ENCODE data around the gene PDXDC1. TPM values are rescaled to one million over a fixed set of nuclear protein-coding genes. Genes with fewer than 3 reads are reported as not detected.
"Not testable (repeated sequence)": the region's sequence is repeated elsewhere in the genome, so short reads cannot be mapped to it uniquely, and the experiment has no call there.

The PDXDC1 gene
- total RNA-seq, 1 experiment from 2014 or later: 94.3 TPM

DNA sequence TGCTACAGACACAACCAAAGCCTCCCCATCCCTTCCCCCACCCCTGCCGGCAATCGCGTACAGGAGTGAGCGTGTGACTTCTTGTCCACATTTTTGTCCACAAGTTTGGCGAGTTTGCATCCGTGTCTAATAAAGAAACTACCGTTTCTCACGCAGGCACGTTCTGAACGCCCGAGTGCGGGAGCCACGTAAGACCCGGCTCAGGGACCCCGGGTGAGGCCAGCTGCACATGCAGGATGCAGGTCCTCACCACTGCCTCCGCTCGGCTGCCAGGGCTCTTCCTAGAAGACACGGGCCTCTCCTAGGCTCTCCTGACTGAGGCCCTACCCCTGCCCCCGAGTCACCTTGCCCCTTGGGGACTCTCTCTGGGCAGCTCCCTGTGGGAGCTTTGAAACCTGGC, 174.0 kb downstream of the PDXDC1 start:
- H2AFZ ChIP-seq (ENCODE audit: low read depth, low read length, poor library complexity, severe bottlenecking); ATAC-seq; POLR2A ChIA-PET; CTCF ChIA-PET; H3K4me2 ChIP-seq (ENCODE audit: low read length); intact Hi-C loops (cut with micrococcal nuclease); H3K9me2 ChIP-seq (ENCODE audit: insufficient read depth); H3K4me3 ChIP-seq (replicated peaks in 1 of 2; ENCODE audit: low read depth in 1 of 2, low read length in 2 of 2); RAD21 ChIA-PET (ENCODE audit: low non-redundant PET in 1 of 2, low total read pairs in 2 of 2, uncharacterized antibody in 2 of 2, unreplicated experiment in 2 of 2); H3K4me1 ChIP-seq (ENCODE audit: control insufficient read depth in 1 of 2, insufficient read depth in 2 of 2, low read length in 2 of 2); BruUV-seq (replicated peaks); H3K9ac ChIP-seq (ENCODE audit: low read length); H3K27me3 ChIP-seq (ENCODE audit: insufficient read depth, low read length); DNase-seq (ENCODE audit: low read depth, low spot score); H3K9me3 ChIP-seq (ENCODE audit: control insufficient read depth in 1 of 2, insufficient read depth in 1 of 2, low read depth in 1 of 2, low read length in 2 of 2); H3K27ac ChIP-seq (ENCODE audit: low read depth, low read length); H3K36me3 ChIP-seq (ENCODE audit: control insufficient read depth in 1 of 2, insufficient read depth in 2 of 2, low read length in 2 of 2); H3K79me2 ChIP-seq (ENCODE audit: insufficient read depth, low read length); H4K20me1 ChIP-seq (ENCODE audit: insufficient read depth): not testable (repeated sequence)

DNA sequence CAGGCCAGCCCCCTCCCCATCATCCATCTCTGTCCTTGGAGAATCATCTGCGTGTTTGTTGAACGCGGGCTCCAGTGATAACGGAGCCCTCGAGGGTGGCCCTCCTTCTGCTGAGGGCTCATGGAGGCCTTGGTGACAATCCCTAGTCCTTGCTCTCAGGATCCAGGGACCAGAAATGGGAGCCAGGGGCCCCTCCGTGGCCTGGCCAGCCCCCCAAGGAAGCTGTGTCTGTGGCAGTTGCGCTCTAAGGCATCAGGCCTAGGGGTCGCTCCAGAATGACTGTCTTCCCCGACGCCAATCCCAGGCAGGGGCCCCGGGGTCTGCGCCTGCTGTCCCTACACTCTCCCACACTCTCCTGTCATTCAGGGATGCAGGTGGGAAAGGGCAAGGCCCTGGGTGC, 174.4 kb downstream of the PDXDC1 start:
- H3K27me3 ChIP-seq (ENCODE audit: insufficient read depth, low read length); H3K27ac ChIP-seq (ENCODE audit: low read depth, low read length); ATAC-seq; H3K9me2 ChIP-seq (ENCODE audit: insufficient read depth); H3K79me2 ChIP-seq (ENCODE audit: insufficient read depth, low read length); RAD21 ChIA-PET (ENCODE audit: low non-redundant PET in 1 of 2, low total read pairs in 2 of 2, uncharacterized antibody in 2 of 2, unreplicated experiment in 2 of 2); H3K4me1 ChIP-seq (ENCODE audit: control insufficient read depth in 1 of 2, insufficient read depth in 2 of 2, low read length in 2 of 2); H3K4me2 ChIP-seq (ENCODE audit: low read length); H3K4me3 ChIP-seq (replicated peaks in 1 of 2; ENCODE audit: low read depth in 1 of 2, low read length in 2 of 2); intact Hi-C loops (cut with micrococcal nuclease); H3K9ac ChIP-seq (ENCODE audit: low read length); H3K36me3 ChIP-seq (ENCODE audit: control insufficient read depth in 1 of 2, insufficient read depth in 2 of 2, low read length in 2 of 2); H3K9me3 ChIP-seq (ENCODE audit: control insufficient read depth in 1 of 2, insufficient read depth in 1 of 2, low read depth in 1 of 2, low read length in 2 of 2); CTCF ChIA-PET; H4K20me1 ChIP-seq (ENCODE audit: insufficient read depth); DNase-seq (ENCODE audit: low read depth, low spot score); H2AFZ ChIP-seq (ENCODE audit: low read depth, low read length, poor library complexity, severe bottlenecking); POLR2A ChIA-PET; BruUV-seq (replicated peaks): not testable (repeated sequence)

DNA sequence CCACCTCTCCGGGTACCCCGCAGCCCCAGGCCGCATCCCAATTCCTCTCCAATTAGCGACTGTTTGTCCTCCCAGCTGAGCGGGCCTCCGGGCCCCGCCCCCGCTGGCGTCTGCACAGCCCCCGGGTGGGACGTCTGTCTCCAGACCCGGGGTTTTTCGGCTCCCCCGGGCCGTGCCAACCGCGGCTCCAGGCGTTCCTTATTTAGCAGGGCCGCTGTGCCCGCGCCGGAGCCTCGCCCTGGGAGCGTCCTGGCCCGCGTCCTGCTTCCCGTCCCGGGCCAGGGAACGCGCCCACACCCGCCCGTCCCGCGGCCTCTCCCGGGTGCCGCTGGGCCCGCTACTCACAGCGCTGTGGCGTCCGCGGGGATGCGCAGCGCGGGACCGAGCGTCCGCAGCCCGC, 179.2 kb downstream of the PDXDC1 start:
- peak overlapping the region; percentile 45; the same call in 1 of the 2 replicates for H3K4me2 ChIP-seq (ENCODE audit: low read length)
- H3K79me2 ChIP-seq (ENCODE audit: insufficient read depth, low read length); H4K20me1 ChIP-seq (ENCODE audit: insufficient read depth); BruUV-seq (replicated peaks); DNase-seq (ENCODE audit: low read depth, low spot score); H3K27me3 ChIP-seq (ENCODE audit: insufficient read depth, low read length); CTCF ChIA-PET; H3K9me3 ChIP-seq (ENCODE audit: control insufficient read depth in 1 of 2, insufficient read depth in 1 of 2, low read depth in 1 of 2, low read length in 2 of 2); POLR2A ChIA-PET; H2AFZ ChIP-seq (ENCODE audit: low read depth, low read length, poor library complexity, severe bottlenecking); H3K36me3 ChIP-seq (ENCODE audit: control insufficient read depth in 1 of 2, insufficient read depth in 2 of 2, low read length in 2 of 2); RAD21 ChIA-PET (ENCODE audit: low non-redundant PET in 1 of 2, low total read pairs in 2 of 2, uncharacterized antibody in 2 of 2, unreplicated experiment in 2 of 2); H3K4me1 ChIP-seq (ENCODE audit: control insufficient read depth in 1 of 2, insufficient read depth in 2 of 2, low read length in 2 of 2); ATAC-seq; H3K9me2 ChIP-seq (ENCODE audit: insufficient read depth); intact Hi-C loops (cut with micrococcal nuclease): not testable (repeated sequence)
- peak overlapping the region; percentile 62; the same call in 1 of the 2 replicates for H3K27ac ChIP-seq (ENCODE audit: low read depth, low read length)
- H3K9ac ChIP-seq (ENCODE audit: low read length): peak overlapping the region; percentile 55
- peak overlapping the region; percentile 45 to 54 for H3K4me3 ChIP-seq (replicated peaks in 1 of 2; ENCODE audit: low read depth in 1 of 2, low read length in 2 of 2)
